Liver (tissue), 9 donors: ENCODE data around the gene PSMB4. TPM values are rescaled to one million over a fixed set of nuclear protein-coding genes. Genes with fewer than 3 reads are reported as not detected.

Experiments
- DNase-seq: peaks from one replicate; pipeline ENCODE4 v3.0.0-alpha.2; 2017; ENCODE audit warnings: low spot score
- H3K27ac ChIP-seq, 2 donors: one replicate each; pipeline ENCODE4 v1.7.0; 2013; ENCODE audit warnings: inconsistent platforms in 2 of 2, low read length in 2 of 2, control low read depth in 1 of 2, low read depth in 1 of 2, mild to moderate bottlenecking in 1 of 2
- H3K27me3 ChIP-seq, 4 donors: one replicate each; pipeline versions ENCODE4 v1.6.1 to v1.7.0; 2013; ENCODE audit warnings: low read length in 3 of 4, inconsistent platforms in 1 of 4, mild to moderate bottlenecking in 1 of 4, moderate library complexity in 1 of 4; ENCODE audit not compliant: control insufficient read depth in 4 of 4, insufficient read depth in 4 of 4
- H3K36me3 ChIP-seq, 4 donors: one replicate each; pipeline versions ENCODE4 v1.6.1 to v1.7.0; 2013; ENCODE audit warnings: low read length in 3 of 4, mild to moderate bottlenecking in 3 of 4, low read depth in 1 of 4, moderate library complexity in 1 of 4; ENCODE audit not compliant: control insufficient read depth in 4 of 4, insufficient read depth in 3 of 4
- H3K4me1 ChIP-seq, 4 donors: one replicate each; pipeline versions ENCODE4 v1.6.1 to v1.7.0; 2013; ENCODE audit warnings: low read length in 3 of 4, mild to moderate bottlenecking in 3 of 4, moderate library complexity in 1 of 4; ENCODE audit not compliant: control insufficient read depth in 4 of 4, insufficient read depth in 4 of 4
- H3K4me3 ChIP-seq, 3 donors: one replicate each; pipeline versions ENCODE4 v1.6.1 to v1.7.0; 2013; ENCODE audit warnings: low read length in 3 of 3, control low read depth in 1 of 3, low read depth in 1 of 3, mild to moderate bottlenecking in 1 of 3
- H3K9ac ChIP-seq, 2 donors: one replicate each; pipeline ENCODE4 v1.7.0; 2013; ENCODE audit warnings: low read length in 2 of 2, mild to moderate bottlenecking in 2 of 2, moderate library complexity in 2 of 2, control low read depth in 1 of 2, low read depth in 1 of 2
- H3K9me3 ChIP-seq, 4 donors: one replicate each; pipeline versions ENCODE4 v1.6.1 to v1.7.0; 2013; ENCODE audit warnings: low read length in 3 of 4; ENCODE audit not compliant: control insufficient read depth in 4 of 4
- EGR1 ChIP-seq, 2 donors: IDR thresholded peaks; 2 replicates each; pipeline ENCODE4 v1.6.1; 2016 to 2018; ENCODE audit warnings: antibody characterized with exemption in 2 of 2, low read depth in 2 of 2
- FOXA2 ChIP-seq: IDR thresholded peaks from 2 replicates; pipeline ENCODE4 v1.6.1; 2016; ENCODE audit warnings: antibody characterized with exemption
- GABPA ChIP-seq, 2 donors: IDR thresholded peaks in 1 of 2; conservative IDR thresholded peaks in 1 of 2; 2 replicates each; pipeline ENCODE4 v1.6.1; 2016; ENCODE audit warnings: antibody characterized with exemption in 2 of 2, mild to moderate bottlenecking in 1 of 2, moderate library complexity in 1 of 2
- HNF4A ChIP-seq, 2 donors: conservative IDR thresholded peaks; 2 replicates each; pipeline ENCODE4 v1.6.1; 2016; ENCODE audit warnings: antibody characterized with exemption in 2 of 2, mild to moderate bottlenecking in 2 of 2
- HNF4G ChIP-seq: IDR thresholded peaks from 2 replicates; pipeline ENCODE4 v1.6.1; 2016; ENCODE audit warnings: antibody characterized with exemption
- JUND ChIP-seq, 2 donors: IDR thresholded peaks; 2 replicates each; pipeline ENCODE4 v1.6.1; 2016; ENCODE audit warnings: antibody characterized with exemption in 2 of 2
- RAD21 ChIP-seq, 2 donors: IDR thresholded peaks; 2 replicates each; pipeline ENCODE4 v1.6.1; 2016; ENCODE audit warnings: antibody characterized with exemption in 2 of 2, mild to moderate bottlenecking in 2 of 2
- RXRA ChIP-seq, 2 donors: IDR thresholded peaks; 2 replicates each; pipeline ENCODE4 v1.6.1; 2017 to 2018; ENCODE audit warnings: antibody characterized with exemption in 2 of 2, mild to moderate bottlenecking in 1 of 2
- SP1 ChIP-seq: IDR thresholded peaks from 2 replicates; pipeline ENCODE4 v1.6.1; 2018; ENCODE audit warnings: antibody characterized with exemption, mild to moderate bottlenecking
- YY1 ChIP-seq: IDR thresholded peaks from 2 replicates; pipeline ENCODE4 v1.6.1; 2016; ENCODE audit warnings: antibody characterized with exemption, mild to moderate bottlenecking
- WGBS: extraction: QIAGEN DNeasy Blood & Tissue Kit; methylation state at CpG from one replicate; pipeline ENCODE4 v1.1.7; 2013; 5-methylcytosine and 5-hydroxymethylcytosine counted together
- polyA plus RNA-seq, 2 donors: library from polyadenylated mRNA; stranded (reverse) in 1 of 2; unstranded in 1 of 2; fragments of 200-250 nt in 1 of 2; fragments of >200 nt in 1 of 2; fragmentation: Nextera tagmentation in 1 of 2; extraction: Ambion mirVana in 1 of 2; gene quantifications; one replicate each; pipeline versions ENCODE4 v1.2.1 to v1.2.3, GENCODE V29; 2013 to 2015
- total RNA-seq, 2 donors: library from RNA; depleted of rRNA; stranded (reverse); fragments of >200 nt; gene quantifications; one replicate each; pipeline ENCODE4 v1.2.3, GENCODE V29; 2014
- TF ChIP-seq, protein P1 (sequence below): IDR thresholded peaks from 2 replicates; pipeline ENCODE4 v1.6.1; 2016; ENCODE audit warnings: antibody characterized with exemption, mild to moderate bottlenecking
- TF ChIP-seq, protein P2 (sequence below): IDR thresholded peaks from 2 replicates; pipeline ENCODE4 v1.6.1; 2016; ENCODE audit warnings: antibody characterized with exemption
- TF ChIP-seq, protein P3 (sequence below): IDR thresholded peaks from 2 replicates; pipeline ENCODE4 v1.6.1; 2016; ENCODE audit warnings: antibody characterized with exemption
- TF ChIP-seq, protein P4 (sequence below): IDR thresholded peaks from 2 replicates; pipeline ENCODE4 v1.6.1; 2016; ENCODE audit warnings: antibody characterized with exemption
- TF ChIP-seq, protein P5 (sequence below): fragments of 150-350 bp; IDR thresholded peaks from 2 replicates; pipeline ENCODE4 v1.5.1; 2017; ENCODE audit warnings: improper control_type of control experiment, low read depth, low read length; ENCODE audit not compliant: missing input control
- donor health status: healthy.
- donor health status: healthy.
- donor health status: healthy.
- donor health status: healthy.
- donor health status: healthy.

PSMB4 gene
- total and polyA plus RNA-seq, 4 donors = 130 to 228 (median 202) TPM

DNA sequence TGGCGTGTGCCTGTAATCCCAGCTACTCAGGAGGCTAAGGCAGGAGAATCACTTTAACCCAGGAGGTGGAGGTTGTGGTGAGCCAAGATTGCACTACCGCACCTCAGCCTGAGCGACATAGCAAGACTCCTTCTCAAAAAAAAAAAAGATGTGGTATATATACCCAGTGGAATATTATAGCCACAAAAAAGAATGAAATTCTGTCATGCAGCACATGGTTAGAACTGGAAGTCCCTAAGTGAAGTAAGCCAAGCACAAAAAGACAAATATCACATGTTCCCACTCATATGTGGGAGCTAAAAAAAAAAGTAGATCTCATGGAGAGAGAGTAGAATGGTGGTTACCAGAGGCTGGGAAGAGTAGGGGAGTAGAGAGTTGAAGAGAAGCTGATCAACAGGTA lies 18.7 kb downstream of the PSMB4 start:
- no peak overlapping the region for H3K9ac ChIP-seq
- DNase-seq = no peak
- H3K4me1 ChIP-seq = no peaks in the 10 kb centered on the region
- H3K4me3 ChIP-seq = no peak overlapping the region
- no peaks in the 10 kb centered on the region for H3K27me3 ChIP-seq
- WGBS = 98% methylated on average over 3 of the region's 3 CpGs
- no peaks in the 10 kb centered on the region for H3K9me3 ChIP-seq
- TF ChIP-seq, protein P1, sequence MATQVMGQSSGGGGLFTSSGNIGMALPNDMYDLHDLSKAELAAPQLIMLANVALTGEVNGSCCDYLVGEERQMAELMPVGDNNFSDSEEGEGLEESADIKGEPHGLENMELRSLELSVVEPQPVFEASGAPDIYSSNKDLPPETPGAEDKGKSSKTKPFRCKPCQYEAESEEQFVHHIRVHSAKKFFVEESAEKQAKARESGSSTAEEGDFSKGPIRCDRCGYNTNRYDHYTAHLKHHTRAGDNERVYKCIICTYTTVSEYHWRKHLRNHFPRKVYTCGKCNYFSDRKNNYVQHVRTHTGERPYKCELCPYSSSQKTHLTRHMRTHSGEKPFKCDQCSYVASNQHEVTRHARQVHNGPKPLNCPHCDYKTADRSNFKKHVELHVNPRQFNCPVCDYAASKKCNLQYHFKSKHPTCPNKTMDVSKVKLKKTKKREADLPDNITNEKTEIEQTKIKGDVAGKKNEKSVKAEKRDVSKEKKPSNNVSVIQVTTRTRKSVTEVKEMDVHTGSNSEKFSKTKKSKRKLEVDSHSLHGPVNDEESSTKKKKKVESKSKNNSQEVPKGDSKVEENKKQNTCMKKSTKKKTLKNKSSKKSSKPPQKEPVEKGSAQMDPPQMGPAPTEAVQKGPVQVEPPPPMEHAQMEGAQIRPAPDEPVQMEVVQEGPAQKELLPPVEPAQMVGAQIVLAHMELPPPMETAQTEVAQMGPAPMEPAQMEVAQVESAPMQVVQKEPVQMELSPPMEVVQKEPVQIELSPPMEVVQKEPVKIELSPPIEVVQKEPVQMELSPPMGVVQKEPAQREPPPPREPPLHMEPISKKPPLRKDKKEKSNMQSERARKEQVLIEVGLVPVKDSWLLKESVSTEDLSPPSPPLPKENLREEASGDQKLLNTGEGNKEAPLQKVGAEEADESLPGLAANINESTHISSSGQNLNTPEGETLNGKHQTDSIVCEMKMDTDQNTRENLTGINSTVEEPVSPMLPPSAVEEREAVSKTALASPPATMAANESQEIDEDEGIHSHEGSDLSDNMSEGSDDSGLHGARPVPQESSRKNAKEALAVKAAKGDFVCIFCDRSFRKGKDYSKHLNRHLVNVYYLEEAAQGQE = no peak
- no peak for TF ChIP-seq YY1
- no peak for TF ChIP-seq RXRA (IDR thresholded peaks at IDR 0.05)
- no peak for TF ChIP-seq HNF4A (conservative IDR thresholded peaks at IDR 0.05)
- TF ChIP-seq JUND (IDR thresholded peaks at IDR 0.05) = no peak
- TF ChIP-seq, protein P2, sequence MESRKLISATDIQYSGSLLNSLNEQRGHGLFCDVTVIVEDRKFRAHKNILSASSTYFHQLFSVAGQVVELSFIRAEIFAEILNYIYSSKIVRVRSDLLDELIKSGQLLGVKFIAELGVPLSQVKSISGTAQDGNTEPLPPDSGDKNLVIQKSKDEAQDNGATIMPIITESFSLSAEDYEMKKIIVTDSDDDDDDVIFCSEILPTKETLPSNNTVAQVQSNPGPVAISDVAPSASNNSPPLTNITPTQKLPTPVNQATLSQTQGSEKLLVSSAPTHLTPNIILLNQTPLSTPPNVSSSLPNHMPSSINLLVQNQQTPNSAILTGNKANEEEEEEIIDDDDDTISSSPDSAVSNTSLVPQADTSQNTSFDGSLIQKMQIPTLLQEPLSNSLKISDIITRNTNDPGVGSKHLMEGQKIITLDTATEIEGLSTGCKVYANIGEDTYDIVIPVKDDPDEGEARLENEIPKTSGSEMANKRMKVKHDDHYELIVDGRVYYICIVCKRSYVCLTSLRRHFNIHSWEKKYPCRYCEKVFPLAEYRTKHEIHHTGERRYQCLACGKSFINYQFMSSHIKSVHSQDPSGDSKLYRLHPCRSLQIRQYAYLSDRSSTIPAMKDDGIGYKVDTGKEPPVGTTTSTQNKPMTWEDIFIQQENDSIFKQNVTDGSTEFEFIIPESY = no peak
- TF ChIP-seq, protein P3, sequence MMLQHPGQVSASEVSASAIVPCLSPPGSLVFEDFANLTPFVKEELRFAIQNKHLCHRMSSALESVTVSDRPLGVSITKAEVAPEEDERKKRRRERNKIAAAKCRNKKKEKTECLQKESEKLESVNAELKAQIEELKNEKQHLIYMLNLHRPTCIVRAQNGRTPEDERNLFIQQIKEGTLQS = no peak
- TF ChIP-seq EGR1 (IDR thresholded peaks at IDR 0.05; ENCODE audit: low read depth in 2 of 2) = no peak
- no peak for TF ChIP-seq SP1
- TF ChIP-seq HNF4G = no peak
- TF ChIP-seq, protein P4, sequence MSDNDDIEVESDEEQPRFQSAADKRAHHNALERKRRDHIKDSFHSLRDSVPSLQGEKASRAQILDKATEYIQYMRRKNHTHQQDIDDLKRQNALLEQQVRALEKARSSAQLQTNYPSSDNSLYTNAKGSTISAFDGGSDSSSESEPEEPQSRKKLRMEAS = no peak
- TF ChIP-seq, protein P5, sequence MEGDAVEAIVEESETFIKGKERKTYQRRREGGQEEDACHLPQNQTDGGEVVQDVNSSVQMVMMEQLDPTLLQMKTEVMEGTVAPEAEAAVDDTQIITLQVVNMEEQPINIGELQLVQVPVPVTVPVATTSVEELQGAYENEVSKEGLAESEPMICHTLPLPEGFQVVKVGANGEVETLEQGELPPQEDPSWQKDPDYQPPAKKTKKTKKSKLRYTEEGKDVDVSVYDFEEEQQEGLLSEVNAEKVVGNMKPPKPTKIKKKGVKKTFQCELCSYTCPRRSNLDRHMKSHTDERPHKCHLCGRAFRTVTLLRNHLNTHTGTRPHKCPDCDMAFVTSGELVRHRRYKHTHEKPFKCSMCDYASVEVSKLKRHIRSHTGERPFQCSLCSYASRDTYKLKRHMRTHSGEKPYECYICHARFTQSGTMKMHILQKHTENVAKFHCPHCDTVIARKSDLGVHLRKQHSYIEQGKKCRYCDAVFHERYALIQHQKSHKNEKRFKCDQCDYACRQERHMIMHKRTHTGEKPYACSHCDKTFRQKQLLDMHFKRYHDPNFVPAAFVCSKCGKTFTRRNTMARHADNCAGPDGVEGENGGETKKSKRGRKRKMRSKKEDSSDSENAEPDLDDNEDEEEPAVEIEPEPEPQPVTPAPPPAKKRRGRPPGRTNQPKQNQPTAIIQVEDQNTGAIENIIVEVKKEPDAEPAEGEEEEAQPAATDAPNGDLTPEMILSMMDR = no peak
- H3K27ac ChIP-seq = no peak overlapping the region
- H3K36me3 ChIP-seq = peaks cover 12 to 57% (median 33%) of the 10 kb centered on the region in 4 donors

DNA sequence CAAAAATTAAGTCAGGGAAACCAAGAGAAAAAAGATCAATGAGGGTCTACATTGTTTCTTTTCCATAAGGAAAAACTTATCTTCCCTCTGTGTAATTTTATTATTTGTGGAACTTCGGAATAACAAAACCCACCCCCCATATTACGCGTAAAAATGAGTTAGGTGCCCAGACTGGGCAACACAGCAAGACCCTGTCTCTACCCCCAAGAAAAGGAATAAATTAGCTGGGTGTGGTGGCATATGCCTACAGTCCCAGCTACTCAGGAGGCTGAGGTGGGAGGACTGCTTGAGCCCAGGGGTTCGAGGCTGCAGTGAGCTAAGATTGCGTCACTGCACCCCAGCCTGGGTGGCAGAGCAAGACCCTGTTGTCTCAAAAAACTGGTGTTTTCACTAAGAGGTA lies 20.4 kb downstream of the PSMB4 start:
- no peak overlapping the region for H3K9ac ChIP-seq
- H3K27ac ChIP-seq = no peak overlapping the region
- TF ChIP-seq HNF4A (conservative IDR thresholded peaks at IDR 0.05) (no peak), RAD21 (IDR thresholded peaks at IDR 0.05) (no peak), FOXA2 (no peak), GABPA (IDR thresholded peaks at IDR 0.05 in 1 of 2, conservative IDR thresholded peaks at IDR 0.05 in 1 of 2) (no peak)
- TF ChIP-seq, protein P4 = no peak
- H3K27me3 ChIP-seq = no peaks in the 10 kb centered on the region
- H3K36me3 ChIP-seq = peaks cover 11 to 63% (median 39%) of the 10 kb centered on the region in 4 donors
- no peaks in the 10 kb centered on the region for H3K9me3 ChIP-seq
- no peak overlapping the region for H3K4me3 ChIP-seq
- DNase-seq = no peak
- 96% methylated on average over 5 of the region's 5 CpGs for WGBS
- H3K4me1 ChIP-seq = no peaks in the 10 kb centered on the region
